Measurements from ENCODE around the gene GALNT3. TPM values are rescaled to one million over a fixed set of nuclear protein-coding genes. Genes with fewer than 3 reads are reported as not detected.

The GALNT3 gene
- total RNA-seq, 1 experiment from 2014 or later = 9.8 TPM

- H3K27me3 ChIP-seq (ENCODE audit: insufficient read depth, low read length) = no peaks in the 10 kb centered on the region
- ChIA-PET CTCF (no interaction called here), POLR2A (no interaction called here), RAD21 (ENCODE audit: low non-redundant PET in 1 of 2, low total read pairs in 2 of 2, uncharacterized antibody in 2 of 2, unreplicated experiment in 2 of 2) (no interaction called here)
- TF ChIP-seq FOSL1 (IDR thresholded peaks at IDR 0.05; ENCODE audit: low read depth) = no peak
- TF ChIP-seq SP1 (IDR thresholded peaks at IDR 0.05; ENCODE audit: low read depth) = no peak
- TF ChIP-seq RAD21 (IDR thresholded peaks at IDR 0.05; ENCODE audit: low read depth) = no peak
- no peak for TF ChIP-seq EGR1 (IDR thresholded peaks at IDR 0.05; ENCODE audit: low read depth)
- TF ChIP-seq TCF7L2 (IDR thresholded peaks at IDR 0.05; ENCODE audit: borderline replicate concordance, extremely low read depth, insufficient read depth, insufficient read length) = no peak
- TF ChIP-seq JUND (IDR thresholded peaks at IDR 0.05) = no peak
- TF ChIP-seq EZH2phosphoT487 (IDR thresholded peaks at IDR 0.05; ENCODE audit: borderline replicate concordance) = no peak
- TF ChIP-seq ELF1 (IDR thresholded peaks at IDR 0.05; ENCODE audit: borderline replicate concordance, low read depth) = no peak
- no peak for TF ChIP-seq ATF3 (IDR thresholded peaks at IDR 0.05)
- no peak for TF ChIP-seq CTCF (IDR thresholded peaks at IDR 0.05 in 2 of 3, conservative IDR thresholded peaks at IDR 0.05 in 1 of 3; ENCODE audit: borderline replicate concordance in 1 of 3, insufficient read depth in 1 of 3, low read depth in 2 of 3, low read length in 2 of 3)
- TF ChIP-seq POLR2AphosphoS5 (IDR thresholded peaks at IDR 0.05; ENCODE audit: low read depth, low read length) = no peak
- no peak for TF ChIP-seq SRF (IDR thresholded peaks at IDR 0.05; ENCODE audit: low read depth)
- no peak for TF ChIP-seq SIN3A (IDR thresholded peaks at IDR 0.05; ENCODE audit: low read depth)
- no peak for TF ChIP-seq CBX3 (IDR thresholded peaks at IDR 0.05; ENCODE audit: low read depth)
- TF ChIP-seq EZH2 (IDR thresholded peaks at IDR 0.05) = no peak
- TF ChIP-seq REST (IDR thresholded peaks at IDR 0.05; ENCODE audit: low read depth) = no peak
- TF ChIP-seq ZNF274 (IDR thresholded peaks at IDR 0.05; ENCODE audit: low read depth, low read length) = no peak
- no peak for TF ChIP-seq MAX (IDR thresholded peaks at IDR 0.05)
- no peak for TF ChIP-seq ZBTB33 (IDR thresholded peaks at IDR 0.05; ENCODE audit: extremely low read depth, insufficient replicate concordance, low read length)
- no peak for TF ChIP-seq POLR2A (IDR thresholded peaks at IDR 0.05; ENCODE audit: borderline replicate concordance, extremely low read depth, insufficient read depth, insufficient read length)
- ATAC-seq = no peak
- no peak overlapping the region for H2AFZ ChIP-seq (ENCODE audit: low read depth, low read length, poor library complexity, severe bottlenecking)
- no peak overlapping the region for H3K27ac ChIP-seq (ENCODE audit: low read depth, low read length)
- H3K36me3 ChIP-seq (ENCODE audit: control insufficient read depth in 1 of 2, insufficient read depth in 2 of 2, low read length in 2 of 2) = no peaks in the 10 kb centered on the region
- no peaks in the 10 kb centered on the region for H3K79me2 ChIP-seq (ENCODE audit: insufficient read depth, low read length)
- no peaks in the 10 kb centered on the region; a peak in 1 of 4 replicates for H3K9me3 ChIP-seq (ENCODE audit: control insufficient read depth in 1 of 2, insufficient read depth in 1 of 2, low read depth in 1 of 2, low read length in 2 of 2)
- DNase-seq (ENCODE audit: low read depth, low spot score) = no peak
- H3K9me2 ChIP-seq (ENCODE audit: insufficient read depth) = no peaks in the 10 kb centered on the region
- H3K4me3 ChIP-seq (replicated peaks in 1 of 2; ENCODE audit: low read depth in 1 of 2, low read length in 2 of 2) = no peak overlapping the region
- no peak overlapping the region for H3K4me2 ChIP-seq (ENCODE audit: low read length)
- no TSS peak for BruUV-seq (replicated peaks)
- H4K20me1 ChIP-seq (ENCODE audit: insufficient read depth) = no peaks in the 10 kb centered on the region
- no peak overlapping the region for H3K9ac ChIP-seq (ENCODE audit: low read length)
- H3K4me1 ChIP-seq (ENCODE audit: control insufficient read depth in 1 of 2, insufficient read depth in 2 of 2, low read length in 2 of 2) = no peaks in the 10 kb centered on the region
- intact Hi-C loops (cut with micrococcal nuclease) = no loop called here
Observed at GRCh38 chr2:165776013-165776412, 18.0 kb downstream of the GALNT3 start.
